T-helper 2 cell treated with Interferon-gamma antibody and Interleukin-4, amounts not matched to agents 100 ng/mL and 5 ng/mL, for 36 hours (primary cell): ENCODE data around the gene ARHGAP12. TPM values are rescaled to one million over a fixed set of nuclear protein-coding genes. Genes with fewer than 3 reads are reported as not detected.
"Not testable (repeated sequence)": the region's sequence is repeated elsewhere in the genome, so short reads cannot be mapped to it uniquely, and the experiment has no call there.

ENCODE experiments used
- intact Hi-C: fragments of 100-400 bp; cut with micrococcal nuclease; formaldehyde crosslinking; loops from one replicate; pipeline ENCODE4 v1.15.1; 2023
- total RNA-seq: library from RNA; stranded (reverse); gene quantifications from 2 replicates; pipeline ENCODE4 v1.2.3, GENCODE V29; 2022

Gene ARHGAP12
- total RNA-seq, 1 donor from 2014 or later = 5.3 TPM

GRCh38 chr10:31926765-31927564 lies 1.7 kb downstream of the ARHGAP12 start:
- intact Hi-C loops = loop anchor here (5.0 to 10.0 kb wide), 5 partner anchors 50 to 1222 kb away; partner anchors contain the start of genes EPC1 and ZEB1

DNA sequence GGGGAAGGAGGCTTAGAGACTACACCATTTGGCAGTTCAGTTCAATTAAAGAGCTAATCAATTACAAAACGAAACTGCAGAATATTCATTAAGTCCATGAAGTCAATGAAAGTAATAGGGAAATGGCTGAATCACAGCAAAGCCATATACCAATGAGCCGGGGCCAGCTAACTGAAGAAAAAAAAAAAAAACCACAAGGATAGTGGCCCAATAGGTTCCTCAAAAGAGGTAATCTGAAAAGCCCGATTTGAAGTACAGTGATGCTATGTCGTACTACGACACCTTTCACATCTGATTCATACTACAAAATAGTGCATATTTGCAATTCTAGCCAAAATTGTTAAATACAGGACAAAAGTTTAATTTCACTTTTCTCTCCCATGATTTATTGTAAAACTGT lies 2.5 kb downstream of the ARHGAP12 start:
- intact Hi-C loops = loop anchor here (5.0 to 10.0 kb wide), 5 partner anchors 51 to 1221 kb away; partner anchors contain the start of genes EPC1 and ZEB1

- intact Hi-C loops = loop anchor here (5.0 to 10.0 kb wide), 5 partner anchors 52 to 1220 kb away; partner anchors contain the start of genes EPC1 and ZEB1
Measured at GRCh38 chr10:31924833-31925232, 3.8 kb downstream of the ARHGAP12 start.

DNA sequence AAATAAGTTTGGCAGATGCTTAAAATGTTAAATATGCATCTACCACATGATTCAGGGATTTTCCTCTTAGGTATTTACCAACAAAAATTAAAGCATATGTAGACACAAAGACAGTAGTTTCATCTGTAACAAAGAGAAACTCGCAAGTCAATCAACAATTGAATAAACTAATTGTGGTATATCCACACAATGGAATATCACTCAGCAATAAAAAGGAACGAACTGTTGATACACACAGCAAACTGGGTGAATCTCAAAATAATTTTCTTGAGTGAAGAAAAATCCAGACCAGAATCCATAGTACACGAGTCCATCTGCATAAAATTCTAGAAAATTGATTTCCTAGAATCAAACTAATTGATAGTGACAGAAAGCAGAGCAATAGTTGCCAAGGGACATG lies 5.2 kb downstream of the ARHGAP12 start:
- intact Hi-C loops = loop anchor here (10.0 kb wide), 3 partner anchors 421 to 1219 kb away; partner anchors contain the start of genes EPC1 and ZEB1

GRCh38 chr10:31921031-31921430 lies 7.6 kb downstream of the ARHGAP12 start:
- intact Hi-C loops = loop anchor here (1.0 to 10.0 kb wide), 4 partner anchors 9 to 1216 kb away; partner anchors contain the start of genes EPC1 and ZEB1

- intact Hi-C loops = loop anchor here (10.0 kb wide), 3 partner anchors 424 to 1216 kb away; partner anchors contain the start of genes EPC1 and ZEB1
Measured at GRCh38 chr10:31920538-31920937, 8.1 kb downstream of the ARHGAP12 start.

DNA sequence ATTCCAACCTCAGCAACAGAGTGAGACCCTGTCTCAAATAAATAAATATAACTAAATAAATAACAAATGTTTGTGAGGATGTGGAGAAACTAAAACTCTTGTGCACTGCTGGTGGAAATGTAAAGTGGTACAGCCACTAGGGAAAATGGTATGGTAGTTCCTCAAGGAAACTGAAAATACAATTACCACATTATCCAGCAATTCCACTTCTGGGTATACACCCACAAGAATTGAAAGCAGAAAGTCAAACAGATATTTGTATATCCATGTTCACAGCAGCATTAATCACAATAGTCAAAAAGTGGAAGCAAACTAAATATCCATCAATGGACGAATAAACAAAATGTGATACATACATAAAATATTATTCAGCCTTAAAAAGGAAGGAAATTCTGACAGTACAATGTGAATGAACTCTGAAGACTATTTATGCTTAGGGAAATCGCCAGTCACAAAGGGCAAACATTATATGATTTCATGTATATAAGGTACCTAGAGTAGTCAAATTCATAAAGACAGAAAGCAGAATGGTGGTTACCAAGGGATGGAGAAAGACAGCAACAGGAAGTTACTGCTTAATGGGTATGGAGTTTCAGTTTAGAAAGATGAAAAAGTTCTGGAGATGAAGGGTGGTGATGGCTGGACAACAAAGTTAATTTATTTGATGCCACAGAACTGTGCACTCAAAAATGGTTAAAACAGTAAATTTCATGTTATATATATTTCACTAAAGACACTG lies 9.8 kb downstream of the ARHGAP12 start:
- intact Hi-C loops = no loop called here

DNA sequence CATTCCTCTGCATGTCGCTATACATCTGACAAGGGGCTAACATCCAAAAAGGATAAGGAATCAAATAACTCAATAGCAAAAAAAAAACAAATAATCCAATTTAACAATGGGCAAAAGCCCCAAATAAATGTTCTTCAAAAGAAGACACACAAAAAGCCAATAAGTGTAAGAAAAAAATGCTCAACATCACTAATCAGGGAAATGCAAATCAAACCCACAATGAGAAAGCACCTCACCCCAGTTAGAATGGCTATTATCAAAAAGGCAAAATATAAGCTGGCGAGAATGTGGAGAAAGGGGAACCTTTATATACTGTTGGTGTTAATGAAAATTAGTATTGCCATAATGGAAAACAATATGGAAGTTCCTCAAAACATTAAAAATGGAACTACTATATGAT lies 14.3 kb downstream of the ARHGAP12 start:
- intact Hi-C loops = no loop called here

- intact Hi-C loops = no loop called here
Measured at GRCh38 chr10:31912898-31913850, 15.5 kb downstream of the ARHGAP12 start.

DNA sequence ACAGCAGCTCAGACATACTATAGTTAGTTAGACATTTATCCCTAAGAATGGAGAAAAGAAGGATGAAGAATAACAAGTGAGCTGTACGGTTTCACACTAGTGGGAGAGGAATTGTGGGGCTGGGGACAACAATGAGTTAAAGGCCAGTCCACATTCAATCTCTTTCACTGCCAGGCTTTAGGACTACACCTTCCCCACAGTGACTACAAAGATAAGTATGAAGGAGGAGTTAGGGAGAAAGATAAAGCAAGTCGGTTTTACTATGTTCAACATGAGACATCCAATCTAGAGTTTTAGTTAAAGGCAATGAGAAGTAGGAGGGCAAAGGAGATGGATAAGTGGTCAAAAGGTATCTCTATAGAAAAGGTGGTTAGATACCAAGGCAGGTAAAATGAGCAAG lies 16.3 kb downstream of the ARHGAP12 start:
- intact Hi-C loops = no loop called here

- intact Hi-C loops = no loop called here
Measured at GRCh38 chr10:31910016-31910415, 18.6 kb downstream of the ARHGAP12 start.

DNA sequence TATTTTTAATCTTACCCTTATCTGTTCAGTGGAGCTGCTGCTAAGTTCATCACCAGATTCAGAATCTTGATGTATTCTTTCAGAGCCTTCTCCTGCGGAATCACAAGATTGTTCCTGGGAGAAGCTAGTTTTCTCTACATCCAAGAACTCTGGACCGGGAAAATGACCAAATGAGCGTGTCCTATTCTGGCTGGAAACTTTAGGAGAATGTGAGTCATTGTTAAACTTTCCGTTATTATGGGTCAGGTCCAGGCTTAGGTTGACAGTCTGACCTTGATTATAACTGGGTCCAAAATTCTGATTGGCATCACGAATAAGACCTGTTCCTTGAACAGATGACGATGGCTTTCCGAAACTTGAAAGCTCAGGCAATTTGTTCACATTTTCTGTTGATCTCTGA lies 20.5 kb downstream of the ARHGAP12 start:
- intact Hi-C loops = no loop called here

DNA sequence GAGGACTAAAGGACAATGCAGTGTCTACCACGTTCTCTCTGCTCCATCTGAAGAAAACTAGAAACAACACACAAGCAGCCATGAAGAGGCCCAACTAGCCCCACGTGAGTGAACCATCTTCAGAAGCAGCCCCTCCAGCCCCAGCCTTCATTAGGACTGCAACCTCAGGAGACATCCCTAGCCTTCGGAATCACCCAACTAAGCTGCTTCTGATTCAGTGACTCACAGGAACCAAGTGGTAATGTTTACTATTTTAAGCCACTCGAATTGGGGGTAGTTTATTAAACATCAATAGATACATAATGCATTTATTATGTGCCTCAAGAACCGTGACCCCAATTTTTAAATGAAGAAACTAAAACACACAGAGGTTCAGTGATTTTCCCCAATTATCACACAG lies 22.6 kb downstream of the ARHGAP12 start:
- intact Hi-C loops = no loop called here

- intact Hi-C loops = no loop called here
Measured at GRCh38 chr10:31905586-31905985, 23.0 kb downstream of the ARHGAP12 start.

- intact Hi-C loops = no loop called here
Measured at GRCh38 chr10:31902625-31903024, 26.0 kb downstream of the ARHGAP12 start.

- intact Hi-C loops = no loop called here
Measured at GRCh38 chr10:31897506-31897905, 31.1 kb downstream of the ARHGAP12 start.

DNA sequence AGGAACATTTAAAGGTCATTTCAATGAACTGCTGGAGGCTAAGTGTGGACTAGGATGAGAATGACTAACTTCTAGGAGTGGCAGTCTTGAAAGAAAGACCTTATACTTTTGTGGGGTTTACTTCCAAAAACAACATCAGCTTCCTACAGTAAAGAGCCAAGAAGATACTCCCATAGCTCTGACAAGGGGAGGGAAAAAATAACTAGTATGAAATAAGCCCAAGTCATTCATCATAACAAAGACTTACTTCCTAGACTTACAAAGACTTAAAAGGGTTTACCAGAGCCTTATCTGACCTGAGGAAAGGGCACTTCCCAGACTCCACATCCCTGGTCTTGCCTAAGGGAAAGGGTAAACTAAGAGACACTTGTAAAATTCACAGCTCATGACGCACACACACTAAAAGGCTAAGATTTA lies 31.7 kb downstream of the ARHGAP12 start:
- intact Hi-C loops = no loop called here

GRCh38 chr10:31895722-31896121 lies 32.9 kb downstream of the ARHGAP12 start:
- intact Hi-C loops = not testable (repeated sequence)

DNA sequence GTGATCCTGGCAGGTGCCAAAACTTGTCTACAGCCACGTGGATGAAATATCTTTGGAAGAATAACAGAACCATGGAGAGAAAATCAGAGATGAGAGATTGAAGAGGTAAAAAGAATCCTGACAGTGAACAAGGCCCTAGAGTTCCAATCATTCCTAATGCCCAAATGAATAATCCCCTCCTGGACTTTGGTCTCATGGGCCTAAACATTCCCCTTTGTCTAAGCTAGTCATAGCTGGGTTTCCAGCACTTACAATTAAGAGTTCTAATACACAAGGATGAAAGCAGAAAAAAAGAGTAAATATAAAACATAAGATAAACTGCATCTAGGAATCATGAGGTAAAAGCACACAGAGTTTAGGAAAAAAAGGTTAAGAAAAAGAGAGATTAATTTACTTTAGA lies 40.2 kb downstream of the ARHGAP12 start:
- intact Hi-C loops = no loop called here

DNA sequence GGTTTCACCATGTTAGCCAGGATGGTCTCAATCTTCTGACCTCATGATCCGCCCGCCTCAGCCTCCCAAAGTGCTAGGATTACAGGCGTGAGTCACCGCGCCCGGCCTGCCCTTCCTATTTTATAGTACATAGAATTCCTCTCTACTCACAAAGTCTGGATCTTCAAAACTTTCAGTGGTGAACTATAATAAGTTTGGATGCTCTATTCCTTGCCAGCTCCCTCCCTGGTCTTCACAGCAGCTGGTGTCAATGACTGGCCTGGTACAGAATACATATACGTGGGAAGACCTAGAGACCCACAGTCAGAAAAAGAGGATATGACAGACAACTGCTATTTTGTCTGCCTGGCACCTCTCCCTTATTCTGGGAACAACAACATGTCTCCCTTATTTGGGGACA lies 40.8 kb downstream of the ARHGAP12 start:
- intact Hi-C loops = no loop called here

DNA sequence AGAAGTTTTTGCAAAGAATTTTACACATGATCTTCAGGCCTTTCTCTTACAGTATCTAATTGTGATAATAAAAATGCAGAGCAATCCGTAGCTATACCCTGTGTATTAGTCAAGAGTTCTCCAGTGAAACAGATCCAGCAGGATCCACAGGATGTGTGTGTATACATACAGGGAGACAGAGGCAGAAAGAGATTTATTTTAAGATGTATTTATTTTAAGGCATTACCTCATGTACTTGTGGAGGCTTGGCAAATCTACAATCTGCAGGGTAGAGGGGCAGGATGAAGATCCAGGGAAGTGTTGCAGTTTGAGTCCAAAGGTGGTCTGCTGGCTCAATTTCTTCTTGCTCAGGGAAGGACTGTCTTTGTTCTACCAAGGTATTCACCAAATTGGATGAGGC lies 41.7 kb downstream of the ARHGAP12 start:
- intact Hi-C loops = no loop called here
